Natural killer cell (primary cell): ENCODE results near the gene RNASE13. TPM values are rescaled to one million over a fixed set of nuclear protein-coding genes. Genes with fewer than 3 reads are reported as not detected.

Experiments
- ATAC-seq, 3 donors: fragments of 150-1000 bp in 2 of 3; fragments of 200-7000 bp in 1 of 3; cut with Tn5 transposase; 1 replicate in 1 of 3; 2 replicates in 2 of 3; pipeline ENCODE4 v1.10.0; 2021; ENCODE audit warnings: mild to moderate bottlenecking in 2 of 3, moderate library complexity in 2 of 3
- DNase-seq, 2 donors: peaks; one replicate each; pipeline versions ENCODE4 v3.0.0 to v3.0.0-alpha.2; 2013 to 2021; ENCODE audit warnings: mixed read lengths in 1 of 2
- H3K27ac ChIP-seq: one replicate; pipeline ENCODE4 v1.5.1; 2013; ENCODE audit warnings: mild to moderate bottlenecking, low read length
- H3K27me3 ChIP-seq: one replicate; pipeline ENCODE4 v1.6.1; 2013; ENCODE audit warnings: low read length; ENCODE audit not compliant: control insufficient read depth, insufficient read depth
- H3K36me3 ChIP-seq: one replicate; pipeline ENCODE4 v1.6.1; 2013; ENCODE audit warnings: low read length; ENCODE audit not compliant: control insufficient read depth, insufficient read depth
- H3K4me1 ChIP-seq: one replicate; pipeline ENCODE4 v1.6.1; 2013; ENCODE audit warnings: low read length; ENCODE audit not compliant: control insufficient read depth, insufficient read depth
- H3K4me3 ChIP-seq: one replicate; pipeline ENCODE4 v1.5.1; 2013; ENCODE audit warnings: low read length
- H3K9me3 ChIP-seq: one replicate; pipeline ENCODE4 v1.6.1; 2013; ENCODE audit warnings: low read length; ENCODE audit not compliant: control insufficient read depth, insufficient read depth
- H3K27ac Mint-ChIP-seq, 2 donors: one replicate each; pipeline ENCODE4 v1.8.0; 2022; ENCODE audit warnings: mild to moderate bottlenecking in 2 of 2, mixed read lengths in 2 of 2, moderate library complexity in 1 of 2
- H3K27me3 Mint-ChIP-seq, 2 donors: one replicate each; pipeline ENCODE4 v1.8.0; 2022; ENCODE audit warnings: low read depth in 2 of 2, mixed read lengths in 2 of 2
- H3K36me3 Mint-ChIP-seq: one replicate; pipeline ENCODE4 v1.8.0; 2022; ENCODE audit warnings: mixed read lengths
- H3K4me1 Mint-ChIP-seq, 2 donors: one replicate each; pipeline ENCODE4 v1.8.0; 2022; ENCODE audit warnings: mixed read lengths in 2 of 2
- H3K4me3 Mint-ChIP-seq: one replicate; pipeline ENCODE4 v1.8.0; 2022; ENCODE audit warnings: mild to moderate bottlenecking, moderate library complexity, mixed read lengths
- H3K9me3 Mint-ChIP-seq, 2 donors: one replicate each; pipeline ENCODE4 v1.8.0; 2022; ENCODE audit warnings: mixed read lengths in 2 of 2
- CTCF ChIP-seq: fragments of 200-600 bp; IDR thresholded peaks from one replicate; pipeline ENCODE4 v1.8.0; 2022; ENCODE audit warnings: antibody characterized with exemption
- WGBS: methylation state at CpG from one replicate; pipeline ENCODE4 v1.1.7; 2013; ENCODE audit warnings: missing lambda C conversion rate; ENCODE audit not compliant: insufficient coverage; 5-methylcytosine and 5-hydroxymethylcytosine counted together
- intact Hi-C: fragments of 100-400 bp; cut with micrococcal nuclease; formaldehyde crosslinking; loops from one replicate; pipeline ENCODE4 v1.14.2; 2022
- total RNA-seq, 4 donors: library from RNA; stranded (reverse); fragments of 120-200 nt in 1 of 4; gene quantifications; one replicate each; pipeline versions ENCODE4 v1.2.3 to v1.2.4, GENCODE V29; 2013 to 2022

The RNASE13 gene
- total RNA-seq, 3 donors from 2014 or later (not counting 1 experiment from before 2014, with no cell fraction given) = not detected

- Histone ChIP-seq H3K4me1 (no peaks in the 10 kb centered on the region), H3K27me3 (no peaks in the 10 kb centered on the region), H3K4me3 (no peak overlapping the region), H3K27ac (no peak overlapping the region), H3K36me3 (no peaks in the 10 kb centered on the region), H3K9me3 (no peaks in the 10 kb centered on the region)
- WGBS = 93% methylated on average over 3 of the region's 3 CpGs
- no peak for DNase-seq
- Mint-ChIP-seq H3K4me3 (no peak overlapping the region), H3K36me3 (no peaks in the 10 kb centered on the region), H3K4me1 (no peaks in the 10 kb centered on the region), H3K27ac (no peak overlapping the region), H3K27me3 (peaks cover 24 to 28% of the 10 kb centered on the region in 2 donors), H3K9me3 (no peaks in the 10 kb centered on the region)
- no peak for TF ChIP-seq CTCF
- intact Hi-C loops = no loop called here
- no peak for ATAC-seq
Measured at GRCh38 chr14:21037156-21037555, 2.5 kb upstream of the RNASE13 start.

GRCh38 chr14:21036751-21037150, 2.1 kb upstream of the RNASE13 start:
- Histone ChIP-seq H3K27ac (no peak overlapping the region), H3K9me3 (no peaks in the 10 kb centered on the region), H3K4me3 (no peak overlapping the region), H3K36me3 (no peaks in the 10 kb centered on the region), H3K27me3 (no peaks in the 10 kb centered on the region), H3K4me1 (no peaks in the 10 kb centered on the region)
- Mint-ChIP-seq H3K36me3 (no peaks in the 10 kb centered on the region), H3K9me3 (no peaks in the 10 kb centered on the region), H3K4me1 (no peaks in the 10 kb centered on the region), H3K27me3 (peaks cover 24 to 27% of the 10 kb centered on the region in 2 donors), H3K27ac (no peak overlapping the region), H3K4me3 (no peak overlapping the region)
- 85% methylated on average over 7 of the region's 7 CpGs for WGBS
- no peak for TF ChIP-seq CTCF
- no peak for DNase-seq
- intact Hi-C loops = no loop called here
- ATAC-seq = no peak

GRCh38 chr14:21033133-21033698, 1.4 kb downstream of the RNASE13 start:
- Histone ChIP-seq H3K36me3 (no peaks in the 10 kb centered on the region), H3K4me1 (no peaks in the 10 kb centered on the region), H3K4me3 (no peak overlapping the region), H3K27ac (no peak overlapping the region), H3K9me3 (no peaks in the 10 kb centered on the region), H3K27me3 (no peaks in the 10 kb centered on the region)
- no peak overlapping the region for H3K27ac Mint-ChIP-seq
- intact Hi-C loops = no loop called here
- H3K4me1 Mint-ChIP-seq = no peaks in the 10 kb centered on the region
- DNase-seq (no peak), ATAC-seq (no peak)
- H3K27me3 Mint-ChIP-seq = peaks cover 21 to 23% of the 10 kb centered on the region in 2 donors
- 90% methylated on average over 4 of the region's 4 CpGs for WGBS
- no peak overlapping the region for H3K4me3 Mint-ChIP-seq
- no peaks in the 10 kb centered on the region for H3K36me3 Mint-ChIP-seq
- no peaks in the 10 kb centered on the region for H3K9me3 Mint-ChIP-seq
- TF ChIP-seq CTCF = no peak
